HFFc6 (cell line): Measurements from ENCODE around the gene PLPP3. TPM values are rescaled to one million over a fixed set of nuclear protein-coding genes. Genes with fewer than 3 reads are reported as not detected.

ENCODE experiments used
- DNase-seq: peaks from one replicate; pipeline ENCODE4 v3.0.0-alpha.2; 2018
- H3K27ac Mint-ChIP-seq: 2 replicates; pipeline ENCODE4 v1.8.0; 2020; ENCODE audit warnings: mild to moderate bottlenecking, mixed read lengths
- H3K27me3 Mint-ChIP-seq: 2 replicates; pipeline ENCODE4 v1.8.0; 2021; ENCODE audit warnings: mild to moderate bottlenecking, moderate library complexity, mixed read lengths; ENCODE audit not compliant: insufficient read depth
- H3K36me3 Mint-ChIP-seq: 2 replicates; pipeline ENCODE4 v1.8.0; 2021; ENCODE audit warnings: low read depth, mixed read lengths
- H3K4me1 Mint-ChIP-seq: 2 replicates; pipeline ENCODE4 v1.8.0; 2020; ENCODE audit warnings: low read depth, mixed read lengths
- H3K4me3 Mint-ChIP-seq: 2 replicates; pipeline ENCODE4 v1.8.0; 2020; ENCODE audit warnings: mild to moderate bottlenecking, moderate library complexity, mixed read lengths
- H3K9me3 Mint-ChIP-seq: 2 replicates; pipeline ENCODE4 v1.8.0; 2020; ENCODE audit warnings: mild to moderate bottlenecking, mixed read lengths
- total RNA-seq, 6 experiments: library from RNA; stranded (reverse); fragmentation: NEBNext Ultra II Directional; extraction: Animal tissue kit (Norgen Biotek cat#: 25700); gene quantifications; 2 replicates in 1 of 6; 3 replicates in 5 of 6; pipeline ENCODE4 v1.2.3, GENCODE V29; 2021
- TF ChIP-seq, protein P1 (sequence below): fragments of 200-600 bp; sonication (generic); IDR thresholded peaks from 2 replicates; pipeline ENCODE4 v1.5.0; 2021; ENCODE audit warnings: antibody characterized with exemption, mild to moderate bottlenecking

The PLPP3 gene
- total RNA-seq, 6 experiments from 2014 or later, result 15.1 to 29.9 (median 24.8) TPM

GRCh38 chr1:56515898-56516538 lies 63.3 kb downstream of the PLPP3 start:
- Mint-ChIP-seq H3K36me3 (peaks cover 12% of the 10 kb centered on the region), H3K4me3 (no peak overlapping the region), H3K4me1 (peaks cover 15% of the 10 kb centered on the region), H3K9me3 (no peaks in the 10 kb centered on the region), H3K27me3 (peaks cover 2% of the 10 kb centered on the region), H3K27ac (no peak overlapping the region)
- TF ChIP-seq, protein P1, sequence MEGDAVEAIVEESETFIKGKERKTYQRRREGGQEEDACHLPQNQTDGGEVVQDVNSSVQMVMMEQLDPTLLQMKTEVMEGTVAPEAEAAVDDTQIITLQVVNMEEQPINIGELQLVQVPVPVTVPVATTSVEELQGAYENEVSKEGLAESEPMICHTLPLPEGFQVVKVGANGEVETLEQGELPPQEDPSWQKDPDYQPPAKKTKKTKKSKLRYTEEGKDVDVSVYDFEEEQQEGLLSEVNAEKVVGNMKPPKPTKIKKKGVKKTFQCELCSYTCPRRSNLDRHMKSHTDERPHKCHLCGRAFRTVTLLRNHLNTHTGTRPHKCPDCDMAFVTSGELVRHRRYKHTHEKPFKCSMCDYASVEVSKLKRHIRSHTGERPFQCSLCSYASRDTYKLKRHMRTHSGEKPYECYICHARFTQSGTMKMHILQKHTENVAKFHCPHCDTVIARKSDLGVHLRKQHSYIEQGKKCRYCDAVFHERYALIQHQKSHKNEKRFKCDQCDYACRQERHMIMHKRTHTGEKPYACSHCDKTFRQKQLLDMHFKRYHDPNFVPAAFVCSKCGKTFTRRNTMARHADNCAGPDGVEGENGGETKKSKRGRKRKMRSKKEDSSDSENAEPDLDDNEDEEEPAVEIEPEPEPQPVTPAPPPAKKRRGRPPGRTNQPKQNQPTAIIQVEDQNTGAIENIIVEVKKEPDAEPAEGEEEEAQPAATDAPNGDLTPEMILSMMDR, result no peak
- no peak for DNase-seq

DNA sequence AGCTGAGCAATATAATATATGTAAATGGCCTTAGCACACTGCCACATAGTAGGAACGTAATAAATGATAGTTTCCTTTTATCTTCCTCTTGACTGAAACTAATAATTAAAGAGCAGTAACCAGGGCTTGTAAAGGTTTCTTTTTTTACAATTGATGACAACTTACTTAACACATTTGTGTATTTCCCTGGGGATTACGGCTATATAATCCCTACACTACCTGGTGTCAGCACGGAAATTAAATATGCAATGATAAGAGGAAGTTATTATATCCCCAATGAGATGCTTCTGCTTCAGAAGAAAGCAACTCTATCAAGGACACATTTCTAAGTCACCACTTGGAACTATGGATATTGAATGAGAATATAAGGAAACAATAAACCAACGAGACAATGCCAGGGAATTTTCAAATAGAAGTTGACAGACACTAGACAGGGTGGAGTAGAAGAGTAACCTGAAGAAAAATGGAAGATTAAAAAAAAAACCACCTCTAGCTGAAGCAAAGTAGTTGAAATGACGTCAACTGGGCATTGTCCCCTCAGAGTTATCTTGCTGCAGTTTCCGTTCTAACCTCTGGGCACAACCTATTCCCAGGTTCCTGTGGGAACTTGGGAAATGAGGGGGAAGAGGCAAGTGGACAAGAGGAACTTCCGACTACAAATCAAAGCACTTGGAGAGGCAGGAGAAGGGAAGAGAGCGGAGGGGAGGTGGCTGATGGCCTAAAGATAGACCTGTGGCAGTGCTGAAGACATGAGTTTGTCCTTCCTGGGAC lies 66.5 kb downstream of the PLPP3 start:
- no peak for DNase-seq
- Mint-ChIP-seq H3K36me3 (peaks cover 22% of the 10 kb centered on the region), H3K4me3 (no peak overlapping the region), H3K27me3 (no peaks in the 10 kb centered on the region; the same call in 1 of the 2 replicates), H3K27ac (no peak overlapping the region), H3K9me3 (no peaks in the 10 kb centered on the region), H3K4me1 (peaks cover 21% of the 10 kb centered on the region)
- TF ChIP-seq, protein P1, result no peak

DNA sequence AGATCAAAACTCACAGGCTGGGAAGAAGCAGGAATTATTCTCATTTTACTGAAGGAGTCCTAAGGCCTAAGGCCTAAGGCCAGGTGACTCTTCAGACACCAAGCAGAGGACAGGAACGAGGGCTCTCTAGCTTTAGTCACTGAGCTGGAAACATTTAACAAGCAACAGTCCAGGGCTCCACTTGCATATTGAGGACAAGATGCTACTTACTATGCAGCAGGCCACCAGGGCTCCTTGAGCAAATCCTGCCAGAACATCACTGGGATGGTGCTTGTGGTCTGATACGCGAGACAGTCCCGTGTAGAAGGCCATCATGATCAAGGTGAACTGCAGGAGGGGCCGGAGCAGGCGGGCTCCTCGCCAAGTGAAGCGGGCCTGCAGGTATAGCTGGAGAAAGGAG lies 67.6 kb downstream of the PLPP3 start:
- Mint-ChIP-seq H3K4me1 (peaks cover 10% of the 10 kb centered on the region), H3K36me3 (peaks cover 28% of the 10 kb centered on the region)

GRCh38 chr1:56511364-56511763 lies 68.0 kb downstream of the PLPP3 start:
- no peak for DNase-seq
- no peaks in the 10 kb centered on the region; the same call in 1 of the 2 replicates for H3K27me3 Mint-ChIP-seq
- TF ChIP-seq, protein P1, result no peak
- no peaks in the 10 kb centered on the region for H3K9me3 Mint-ChIP-seq
- no peak overlapping the region for H3K4me3 Mint-ChIP-seq
- no peak overlapping the region for H3K27ac Mint-ChIP-seq
- H3K4me1 Mint-ChIP-seq, result peaks cover 7% of the 10 kb centered on the region
- peaks cover 28% of the 10 kb centered on the region for H3K36me3 Mint-ChIP-seq

More for the DNA sequence above, 67.6 kb downstream of the PLPP3 start:
- TF ChIP-seq, protein P1, result no peak
- Mint-ChIP-seq H3K4me3 (no peak overlapping the region), H3K27ac (no peak overlapping the region), H3K9me3 (no peaks in the 10 kb centered on the region), H3K27me3 (no peaks in the 10 kb centered on the region; the same call in 1 of the 2 replicates)
- DNase-seq, result no peak

DNA sequence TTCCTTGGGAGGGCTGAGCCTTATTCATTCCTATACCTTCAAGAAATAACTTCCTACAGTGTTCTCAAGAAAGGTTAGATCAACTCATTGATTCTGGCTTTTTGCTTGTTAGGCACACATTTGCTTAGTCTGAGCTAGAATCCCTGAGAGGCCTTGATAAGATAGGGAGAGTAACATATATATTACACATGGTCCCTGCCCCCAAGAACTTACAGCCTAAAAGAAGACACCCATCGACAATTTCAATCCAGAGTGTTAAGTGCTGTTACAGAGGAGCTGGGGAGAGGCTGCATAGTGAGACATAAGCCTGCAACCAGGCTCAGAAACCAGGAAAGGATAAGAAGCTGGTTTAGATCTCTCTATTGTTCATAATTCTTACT lies 68.7 kb downstream of the PLPP3 start:
- H3K27me3 Mint-ChIP-seq, result no peaks in the 10 kb centered on the region; the same call in 1 of the 2 replicates
- H3K4me3 Mint-ChIP-seq, result no peak overlapping the region
- no peak overlapping the region for H3K27ac Mint-ChIP-seq
- TF ChIP-seq, protein P1, result no peak
- H3K36me3 Mint-ChIP-seq, result peaks cover 31% of the 10 kb centered on the region
- H3K9me3 Mint-ChIP-seq, result no peaks in the 10 kb centered on the region
- H3K4me1 Mint-ChIP-seq, result peaks cover 7% of the 10 kb centered on the region
- DNase-seq, result no peak
